ENCODE data around the gene HELZ2.

- TF ChIP-seq, protein P1, sequence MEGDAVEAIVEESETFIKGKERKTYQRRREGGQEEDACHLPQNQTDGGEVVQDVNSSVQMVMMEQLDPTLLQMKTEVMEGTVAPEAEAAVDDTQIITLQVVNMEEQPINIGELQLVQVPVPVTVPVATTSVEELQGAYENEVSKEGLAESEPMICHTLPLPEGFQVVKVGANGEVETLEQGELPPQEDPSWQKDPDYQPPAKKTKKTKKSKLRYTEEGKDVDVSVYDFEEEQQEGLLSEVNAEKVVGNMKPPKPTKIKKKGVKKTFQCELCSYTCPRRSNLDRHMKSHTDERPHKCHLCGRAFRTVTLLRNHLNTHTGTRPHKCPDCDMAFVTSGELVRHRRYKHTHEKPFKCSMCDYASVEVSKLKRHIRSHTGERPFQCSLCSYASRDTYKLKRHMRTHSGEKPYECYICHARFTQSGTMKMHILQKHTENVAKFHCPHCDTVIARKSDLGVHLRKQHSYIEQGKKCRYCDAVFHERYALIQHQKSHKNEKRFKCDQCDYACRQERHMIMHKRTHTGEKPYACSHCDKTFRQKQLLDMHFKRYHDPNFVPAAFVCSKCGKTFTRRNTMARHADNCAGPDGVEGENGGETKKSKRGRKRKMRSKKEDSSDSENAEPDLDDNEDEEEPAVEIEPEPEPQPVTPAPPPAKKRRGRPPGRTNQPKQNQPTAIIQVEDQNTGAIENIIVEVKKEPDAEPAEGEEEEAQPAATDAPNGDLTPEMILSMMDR (conservative IDR thresholded peaks at IDR 0.05; ENCODE audit: low read depth, low read length), result no peak
- no peak for TF ChIP-seq EZH2phosphoT487 (IDR thresholded peaks at IDR 0.05; ENCODE audit: borderline replicate concordance, low read length)
- TF ChIP-seq EZH2 (IDR thresholded peaks at IDR 0.05; ENCODE audit: low read length, unreplicated experiment), result no peak
These were observed 5.7 kb downstream of the HELZ2 start for GRCh38 chr20:63568170-63568981.

Data from PC-3 (cell line).